Right kidney (tissue), 1 donor: Measurements from ENCODE around the gene C4orf51.
A peak's percentile ranks its signal among the peaks of the same experiment; 100 is the strongest.

Experiments
- DNase-seq: peaks from one replicate; pipeline ENCODE4 v3.0.0-alpha.2; 2016

C4orf51 gene

GRCh38 chr4:145709843-145710242 is 29.9 kb downstream of the C4orf51 start:
- DNase-seq = no peak

GRCh38 chr4:145716200-145716599 is 36.3 kb downstream of the C4orf51 start:
- DNase-seq = no peak

GRCh38 chr4:145716661-145717200 is 36.8 kb downstream of the C4orf51 start:
- no peak for DNase-seq

GRCh38 chr4:145719752-145720624 is 40.0 kb downstream of the C4orf51 start:
- DNase-seq = peak; percentile 16

GRCh38 chr4:145720656-145721055 is 40.7 kb downstream of the C4orf51 start:
- DNase-seq = no peak

GRCh38 chr4:145722561-145722960 is 42.6 kb downstream of the C4orf51 start:
- DNase-seq = no peak

- no peak for DNase-seq
These were observed 43.4 kb downstream of the C4orf51 start for GRCh38 chr4:145723336-145723735.

GRCh38 chr4:145730026-145730425 is 50.1 kb downstream of the C4orf51 start:
- DNase-seq = no peak

GRCh38 chr4:145731028-145731427 is 51.1 kb downstream of the C4orf51 start:
- DNase-seq = peak; percentile 26

GRCh38 chr4:145732001-145732815 is 52.3 kb downstream of the C4orf51 start:
- DNase-seq = peak; percentile 38

- DNase-seq = peak; percentile 82
These were observed 53.2 kb downstream of the C4orf51 start for GRCh38 chr4:145732895-145733880.

- no peak for DNase-seq
These were observed 54.1 kb downstream of the C4orf51 start for GRCh38 chr4:145734031-145734430.

- DNase-seq = peak; percentile 19
These were observed 54.8 kb downstream of the C4orf51 start for GRCh38 chr4:145734576-145735346.

GRCh38 chr4:145735347-145735675 is 55.4 kb downstream of the C4orf51 start:
- DNase-seq = no peak

- DNase-seq = no peak
These were observed 55.9 kb downstream of the C4orf51 start for GRCh38 chr4:145735827-145736226.

- peak; percentile 19 for DNase-seq
These were observed 56.4 kb downstream of the C4orf51 start for GRCh38 chr4:145736241-145736831.

GRCh38 chr4:145739845-145740244 is 59.9 kb downstream of the C4orf51 start:
- DNase-seq = no peak

- peak; percentile 18 for DNase-seq
These were observed 60.9 kb downstream of the C4orf51 start for GRCh38 chr4:145740806-145741205.

- DNase-seq = no peak
These were observed 63.7 kb downstream of the C4orf51 start for GRCh38 chr4:145743641-145744040.

GRCh38 chr4:145755802-145756201 is 75.9 kb downstream of the C4orf51 start:
- no peak for DNase-seq

- DNase-seq = no peak
These were observed 76.3 kb downstream of the C4orf51 start for GRCh38 chr4:145756244-145756643.
